ENCODE data around the gene GPRIN3.

GPRIN3 gene

GRCh38 chr4:89336818-89337420, 29.3 kb upstream of the GPRIN3 start:
- Histone ChIP-seq H3K9me3 (ENCODE audit: control insufficient read depth, insufficient read depth, low read length) (no peaks in the 10 kb centered on the region), H3K4me1 (ENCODE audit: control insufficient read depth, insufficient read depth, low read length) (no peaks in the 10 kb centered on the region), H3K4me3 (ENCODE audit: low read length) (no peak overlapping the region), H3K27me3 (ENCODE audit: control insufficient read depth, insufficient read depth, low read length) (no peaks in the 10 kb centered on the region), H3K27ac (ENCODE audit: low read length) (no peak overlapping the region), H3K36me3 (ENCODE audit: control insufficient read depth, insufficient read depth, low read length) (no peaks in the 10 kb centered on the region)
- 100% methylated on average over 1 of the region's 4 CpGs for WGBS (ENCODE audit: insufficient coverage, insufficient read length)
- DNase-seq (ENCODE audit: low read depth, low spot score), result no peak

GRCh38 chr4:89334830-89335229, 27.2 kb upstream of the GPRIN3 start:
- no peaks in the 10 kb centered on the region for H3K36me3 ChIP-seq (ENCODE audit: control insufficient read depth, insufficient read depth, low read length)
- WGBS (ENCODE audit: insufficient coverage, insufficient read length), result no CpG with 5 or more reads among the region's 4 CpGs
- no peak for DNase-seq (ENCODE audit: low read depth, low spot score)
- no peak overlapping the region for H3K27ac ChIP-seq (ENCODE audit: low read length)
- H3K4me1 ChIP-seq (ENCODE audit: control insufficient read depth, insufficient read depth, low read length), result no peaks in the 10 kb centered on the region
- no peak overlapping the region for H3K4me3 ChIP-seq (ENCODE audit: low read length)
- no peaks in the 10 kb centered on the region for H3K27me3 ChIP-seq (ENCODE audit: control insufficient read depth, insufficient read depth, low read length)
- no peaks in the 10 kb centered on the region for H3K9me3 ChIP-seq (ENCODE audit: control insufficient read depth, insufficient read depth, low read length)

- Histone ChIP-seq H3K4me1 (ENCODE audit: control insufficient read depth, insufficient read depth, low read length) (no peaks in the 10 kb centered on the region), H3K36me3 (ENCODE audit: control insufficient read depth, insufficient read depth, low read length) (no peaks in the 10 kb centered on the region), H3K9me3 (ENCODE audit: control insufficient read depth, insufficient read depth, low read length) (no peaks in the 10 kb centered on the region), H3K27me3 (ENCODE audit: control insufficient read depth, insufficient read depth, low read length) (no peaks in the 10 kb centered on the region), H3K4me3 (ENCODE audit: low read length) (no peak overlapping the region), H3K27ac (ENCODE audit: low read length) (no peak overlapping the region)
- no peak for DNase-seq (ENCODE audit: low read depth, low spot score)
These were observed 26.7 kb upstream of the GPRIN3 start for GRCh38 chr4:89334311-89334710.

DNA sequence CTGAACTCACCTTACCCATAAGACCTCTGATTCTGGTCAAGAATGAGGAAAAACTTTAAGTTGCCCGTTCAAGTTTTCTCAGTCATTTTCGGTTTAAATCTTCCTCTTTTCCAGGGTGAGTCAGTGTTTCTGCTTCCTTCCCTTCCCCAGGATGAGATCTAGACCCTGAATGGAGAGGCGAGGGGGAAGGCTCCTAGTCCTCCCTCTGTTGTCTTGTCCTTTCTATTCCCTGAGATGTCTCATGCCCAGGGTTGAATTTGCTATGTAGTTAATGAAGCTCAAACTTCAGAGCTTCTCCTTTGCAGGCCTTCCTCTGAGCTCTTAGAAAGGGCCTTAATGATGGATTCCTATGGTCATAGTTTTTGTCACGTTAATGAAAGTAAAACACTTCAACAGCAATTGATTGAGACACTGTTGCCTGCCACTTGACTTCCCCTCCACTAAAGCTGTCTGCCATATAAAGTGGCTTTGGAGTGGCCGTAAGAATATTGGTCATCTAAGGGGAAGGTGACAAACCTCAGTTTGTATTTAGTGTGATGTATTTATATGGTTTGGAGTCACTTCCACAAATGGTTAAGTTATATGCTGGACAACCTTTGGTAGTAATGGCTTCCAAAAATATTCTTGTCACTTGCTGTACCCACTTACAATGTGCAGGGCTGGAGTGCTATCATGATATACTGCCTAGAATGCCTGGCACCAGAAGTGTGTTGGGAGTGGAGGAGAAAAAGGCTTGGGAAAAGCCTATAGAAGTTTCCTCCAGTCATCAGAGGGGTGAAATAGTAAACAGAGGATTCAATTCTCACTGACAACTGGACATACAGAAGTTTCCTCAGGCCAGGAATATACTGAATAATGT, 24.3 kb upstream of the GPRIN3 start:
- H3K27ac ChIP-seq (ENCODE audit: low read length), result no peak overlapping the region
- no peaks in the 10 kb centered on the region for H3K27me3 ChIP-seq (ENCODE audit: control insufficient read depth, insufficient read depth, low read length)
- no peaks in the 10 kb centered on the region for H3K4me1 ChIP-seq (ENCODE audit: control insufficient read depth, insufficient read depth, low read length)
- no peak overlapping the region for H3K4me3 ChIP-seq (ENCODE audit: low read length)
- DNase-seq (ENCODE audit: low read depth, low spot score), result no peak
- no peaks in the 10 kb centered on the region for H3K36me3 ChIP-seq (ENCODE audit: control insufficient read depth, insufficient read depth, low read length)
- no peaks in the 10 kb centered on the region for H3K9me3 ChIP-seq (ENCODE audit: control insufficient read depth, insufficient read depth, low read length)
- WGBS (ENCODE audit: insufficient coverage, insufficient read length), result no CpG with 5 or more reads among the region's 5 CpGs

DNA sequence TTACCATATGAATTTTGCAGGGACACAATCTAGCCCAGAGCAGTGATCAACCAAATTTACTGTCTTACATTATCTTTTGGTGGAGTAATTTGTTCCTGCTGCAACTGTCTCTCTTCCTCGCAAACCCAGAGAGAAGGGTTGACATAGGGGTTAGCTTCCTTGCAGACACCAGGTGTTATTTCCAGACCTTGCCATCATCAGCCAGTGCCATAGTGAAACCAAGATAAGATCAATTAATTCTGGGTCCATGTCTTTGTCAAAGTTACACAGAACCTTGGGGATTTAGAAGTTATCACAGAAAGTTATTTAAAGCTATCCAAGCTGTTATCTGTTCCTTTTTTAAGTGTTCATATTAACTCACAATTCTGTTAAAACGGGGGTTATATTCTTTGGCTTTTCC, 23.6 kb upstream of the GPRIN3 start:
- Histone ChIP-seq H3K9me3 (ENCODE audit: control insufficient read depth, insufficient read depth, low read length) (no peaks in the 10 kb centered on the region), H3K36me3 (ENCODE audit: control insufficient read depth, insufficient read depth, low read length) (no peaks in the 10 kb centered on the region), H3K4me1 (ENCODE audit: control insufficient read depth, insufficient read depth, low read length) (no peaks in the 10 kb centered on the region), H3K4me3 (ENCODE audit: low read length) (no peak overlapping the region), H3K27me3 (ENCODE audit: control insufficient read depth, insufficient read depth, low read length) (no peaks in the 10 kb centered on the region), H3K27ac (ENCODE audit: low read length) (no peak overlapping the region)
- WGBS (ENCODE audit: insufficient coverage, insufficient read length), result no CpG with 5 or more reads among the region's 2 CpGs
- DNase-seq (ENCODE audit: low read depth, low spot score), result no peak

- Histone ChIP-seq H3K4me1 (ENCODE audit: control insufficient read depth, insufficient read depth, low read length) (no peaks in the 10 kb centered on the region), H3K36me3 (ENCODE audit: control insufficient read depth, insufficient read depth, low read length) (no peaks in the 10 kb centered on the region), H3K27me3 (ENCODE audit: control insufficient read depth, insufficient read depth, low read length) (no peaks in the 10 kb centered on the region), H3K4me3 (ENCODE audit: low read length) (no peak overlapping the region), H3K27ac (ENCODE audit: low read length) (no peak overlapping the region), H3K9me3 (ENCODE audit: control insufficient read depth, insufficient read depth, low read length) (no peaks in the 10 kb centered on the region)
- WGBS (ENCODE audit: insufficient coverage, insufficient read length), result no CpG with 5 or more reads among the region's 1 CpG
- DNase-seq (ENCODE audit: low read depth, low spot score), result no peak
These were observed 21.7 kb upstream of the GPRIN3 start for GRCh38 chr4:89329280-89329679.

DNA sequence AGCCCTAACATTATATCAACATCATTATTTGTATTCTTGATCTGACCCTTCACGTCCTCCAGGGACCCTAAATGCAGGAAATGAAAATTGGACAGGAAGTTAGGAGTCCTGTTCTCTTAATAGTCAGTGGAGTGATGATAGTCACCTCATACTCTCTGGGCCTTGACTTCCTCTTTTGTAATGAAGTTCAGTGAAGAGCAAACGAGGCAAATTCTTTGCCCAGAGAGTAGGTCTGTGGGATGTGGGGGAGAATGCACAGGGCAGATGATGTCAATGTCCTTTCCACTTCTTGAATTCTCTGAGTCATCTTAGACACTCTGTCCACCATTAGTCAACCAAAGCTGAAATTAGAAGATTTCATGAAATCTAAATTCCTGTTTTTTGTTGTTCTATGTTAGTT, 17.1 kb upstream of the GPRIN3 start:
- Histone ChIP-seq H3K9me3 (ENCODE audit: control insufficient read depth, insufficient read depth, low read length) (no peaks in the 10 kb centered on the region), H3K4me3 (ENCODE audit: low read length) (no peak overlapping the region), H3K36me3 (ENCODE audit: control insufficient read depth, insufficient read depth, low read length) (no peaks in the 10 kb centered on the region), H3K27ac (ENCODE audit: low read length) (no peak overlapping the region), H3K4me1 (ENCODE audit: control insufficient read depth, insufficient read depth, low read length) (no peaks in the 10 kb centered on the region), H3K27me3 (ENCODE audit: control insufficient read depth, insufficient read depth, low read length) (no peaks in the 10 kb centered on the region)
- WGBS (ENCODE audit: insufficient coverage, insufficient read length), result no CpG with 5 or more reads among the region's 2 CpGs
- no peak for DNase-seq (ENCODE audit: low read depth, low spot score)

GRCh38 chr4:89322671-89323070, 15.1 kb upstream of the GPRIN3 start:
- Histone ChIP-seq H3K36me3 (ENCODE audit: control insufficient read depth, insufficient read depth, low read length) (no peaks in the 10 kb centered on the region), H3K9me3 (ENCODE audit: control insufficient read depth, insufficient read depth, low read length) (no peaks in the 10 kb centered on the region), H3K4me1 (ENCODE audit: control insufficient read depth, insufficient read depth, low read length) (no peaks in the 10 kb centered on the region), H3K27ac (ENCODE audit: low read length) (no peak overlapping the region), H3K4me3 (ENCODE audit: low read length) (no peak overlapping the region), H3K27me3 (ENCODE audit: control insufficient read depth, insufficient read depth, low read length) (no peaks in the 10 kb centered on the region)
- no peak for DNase-seq (ENCODE audit: low read depth, low spot score)

GRCh38 chr4:89319756-89320155, 12.2 kb upstream of the GPRIN3 start:
- no peaks in the 10 kb centered on the region for H3K4me1 ChIP-seq (ENCODE audit: control insufficient read depth, insufficient read depth, low read length)
- no CpG with 5 or more reads among the region's 2 CpGs for WGBS (ENCODE audit: insufficient coverage, insufficient read length)
- H3K4me3 ChIP-seq (ENCODE audit: low read length), result no peak overlapping the region
- DNase-seq (ENCODE audit: low read depth, low spot score), result no peak
- no peaks in the 10 kb centered on the region for H3K9me3 ChIP-seq (ENCODE audit: control insufficient read depth, insufficient read depth, low read length)
- H3K27me3 ChIP-seq (ENCODE audit: control insufficient read depth, insufficient read depth, low read length), result no peaks in the 10 kb centered on the region
- no peak overlapping the region for H3K27ac ChIP-seq (ENCODE audit: low read length)
- no peaks in the 10 kb centered on the region for H3K36me3 ChIP-seq (ENCODE audit: control insufficient read depth, insufficient read depth, low read length)

GRCh38 chr4:89316931-89317366, 9.3 kb upstream of the GPRIN3 start:
- Histone ChIP-seq H3K27ac (ENCODE audit: low read length) (no peak overlapping the region), H3K36me3 (ENCODE audit: control insufficient read depth, insufficient read depth, low read length) (no peaks in the 10 kb centered on the region), H3K4me3 (ENCODE audit: low read length) (no peak overlapping the region), H3K27me3 (ENCODE audit: control insufficient read depth, insufficient read depth, low read length) (no peaks in the 10 kb centered on the region), H3K9me3 (ENCODE audit: control insufficient read depth, insufficient read depth, low read length) (no peaks in the 10 kb centered on the region), H3K4me1 (ENCODE audit: control insufficient read depth, insufficient read depth, low read length) (no peaks in the 10 kb centered on the region)
- no peak for DNase-seq (ENCODE audit: low read depth, low spot score)
- no CpG with 5 or more reads among the region's 3 CpGs for WGBS (ENCODE audit: insufficient coverage, insufficient read length)

DNA sequence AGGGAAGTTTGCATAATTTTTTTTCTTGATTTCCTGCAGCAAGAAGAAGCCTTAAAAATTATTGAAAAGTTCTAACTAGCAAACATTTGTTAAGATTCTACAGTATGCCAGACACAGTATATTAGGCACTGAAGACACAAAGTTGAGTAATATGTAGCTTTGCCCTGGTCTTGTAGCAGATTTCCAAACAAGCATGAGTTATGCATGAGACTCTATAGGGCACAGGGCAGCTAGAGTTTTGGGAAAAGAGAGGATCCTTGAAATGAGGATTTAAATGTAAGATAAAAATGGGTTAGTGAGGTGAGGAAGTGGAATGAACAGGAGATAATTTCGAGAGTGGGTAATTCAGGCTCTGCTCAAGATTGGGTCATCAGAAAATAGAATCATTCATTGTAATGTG, 8.6 kb upstream of the GPRIN3 start:
- 100% methylated on average over 1 of the region's 1 CpG for WGBS (ENCODE audit: insufficient coverage, insufficient read length)

More for the DNA sequence above, 8.6 kb upstream of the GPRIN3 start:
- no peaks in the 10 kb centered on the region for H3K36me3 ChIP-seq (ENCODE audit: control insufficient read depth, insufficient read depth, low read length)
- no peaks in the 10 kb centered on the region for H3K27me3 ChIP-seq (ENCODE audit: control insufficient read depth, insufficient read depth, low read length)
- H3K27ac ChIP-seq (ENCODE audit: low read length), result no peak overlapping the region
- no peak overlapping the region for H3K4me3 ChIP-seq (ENCODE audit: low read length)
- DNase-seq (ENCODE audit: low read depth, low spot score), result no peak
- H3K9me3 ChIP-seq (ENCODE audit: control insufficient read depth, insufficient read depth, low read length), result no peaks in the 10 kb centered on the region
- H3K4me1 ChIP-seq (ENCODE audit: control insufficient read depth, insufficient read depth, low read length), result no peaks in the 10 kb centered on the region
